Activated CD4-positive, alpha-beta T cell treated with anti-CD3 and anti-CD28 coated beads, Interleukin-2, amount 10 ng/mL, durations not matched to agents 24 days and 14 days (primary cell): ENCODE measurements around the gene EPB41. TPM values are rescaled to one million over a fixed set of nuclear protein-coding genes. Genes with fewer than 3 reads are reported as not detected.
"Not testable (repeated sequence)": the region's sequence is repeated elsewhere in the genome, so short reads cannot be mapped to it uniquely, and the experiment has no call there.

Source experiments
- DNase-seq: peaks from one replicate; pipeline ENCODE4 v3.0.0; 2022
- H3K27ac Mint-ChIP-seq: one replicate; pipeline ENCODE4 v1.8.0; 2022; ENCODE audit warnings: mild to moderate bottlenecking, mixed read lengths
- H3K27me3 Mint-ChIP-seq: one replicate; pipeline ENCODE4 v1.8.0; 2022; ENCODE audit warnings: mixed read lengths
- H3K36me3 Mint-ChIP-seq: one replicate; pipeline ENCODE4 v1.8.0; 2022; ENCODE audit warnings: low read depth, mild to moderate bottlenecking, mixed read lengths
- H3K4me1 Mint-ChIP-seq: one replicate; pipeline ENCODE4 v1.8.0; 2021; ENCODE audit warnings: mixed read lengths
- H3K4me3 Mint-ChIP-seq: one replicate; pipeline ENCODE4 v1.8.0; 2022; ENCODE audit warnings: mild to moderate bottlenecking, moderate library complexity, mixed read lengths
- H3K9me3 Mint-ChIP-seq: one replicate; pipeline ENCODE4 v1.8.0; 2021; ENCODE audit warnings: mixed read lengths
- intact Hi-C: fragments of 100-400 bp; cut with micrococcal nuclease; formaldehyde crosslinking; loops from one replicate; pipeline ENCODE4 v1.15.1; 2023
- total RNA-seq: library from RNA; stranded (reverse); gene quantifications from 2 replicates; pipeline ENCODE4 v1.2.3, GENCODE V29; 2022

The EPB41 gene
- total RNA-seq, 1 donor from 2014 or later = 79.7 TPM

GRCh38 chr1:28925350-28925891 is 11.1 kb downstream of the EPB41 start:
- no peak for DNase-seq
- Mint-ChIP-seq H3K4me1 (peaks cover 44% of the 10 kb centered on the region), H3K9me3 (no peaks in the 10 kb centered on the region), H3K27me3 (no peaks in the 10 kb centered on the region), H3K27ac (peak overlapping the region; percentile 89), H3K4me3 (peak overlapping the region; percentile 20), H3K36me3 (peaks cover 8% of the 10 kb centered on the region)
- intact Hi-C loops = loop anchor here (5.0 kb wide), 2 partner anchors 38 to 473 kb away; no protein-coding TSS in a partner anchor

- intact Hi-C loops = loop anchor here (1.0 to 5.0 kb wide), 4 partner anchors 12 to 474 kb away; partner anchors contain the start of gene EPB41
- no peaks in the 10 kb centered on the region for H3K9me3 Mint-ChIP-seq
- peak overlapping the region; percentile 73 for H3K4me3 Mint-ChIP-seq
- H3K27me3 Mint-ChIP-seq = no peaks in the 10 kb centered on the region
- H3K27ac Mint-ChIP-seq = peak overlapping the region; percentile 89
- peak; percentile 89 for DNase-seq
- H3K36me3 Mint-ChIP-seq = peaks cover 8% of the 10 kb centered on the region
- H3K4me1 Mint-ChIP-seq = peaks cover 41% of the 10 kb centered on the region
These were observed 12.4 kb downstream of the EPB41 start for GRCh38 chr1:28926629-28927265.

- Mint-ChIP-seq H3K27ac (peak overlapping the region; percentile 89), H3K4me3 (peak overlapping the region; percentile 73), H3K27me3 (no peaks in the 10 kb centered on the region), H3K4me1 (peaks cover 41% of the 10 kb centered on the region), H3K9me3 (no peaks in the 10 kb centered on the region), H3K36me3 (peaks cover 9% of the 10 kb centered on the region)
- no peak for DNase-seq
- intact Hi-C loops = loop anchor here (1.0 to 5.0 kb wide), 4 partner anchors 13 to 475 kb away; partner anchors contain the start of gene EPB41
These were observed 12.9 kb downstream of the EPB41 start for GRCh38 chr1:28927266-28927647.

GRCh38 chr1:28927648-28928313 is 13.4 kb downstream of the EPB41 start:
- Mint-ChIP-seq H3K4me3 (peak overlapping the region; percentile 73), H3K4me1 (peaks cover 44% of the 10 kb centered on the region), H3K27me3 (no peaks in the 10 kb centered on the region), H3K36me3 (peaks cover 13% of the 10 kb centered on the region), H3K27ac (peak overlapping the region; percentile 89), H3K9me3 (no peaks in the 10 kb centered on the region)
- intact Hi-C loops = loop anchor here (1.0 to 5.0 kb wide), 4 partner anchors 13 to 475 kb away; partner anchors contain the start of gene EPB41
- peak; percentile 64 for DNase-seq

- H3K4me3 Mint-ChIP-seq = peak overlapping the region; percentile 73
- no peaks in the 10 kb centered on the region for H3K9me3 Mint-ChIP-seq
- peaks cover 48% of the 10 kb centered on the region for H3K4me1 Mint-ChIP-seq
- peaks cover 13% of the 10 kb centered on the region for H3K36me3 Mint-ChIP-seq
- peak; percentile 59 for DNase-seq
- intact Hi-C loops = loop anchor here (5.0 kb wide), 2 partner anchors 41 to 476 kb away; no protein-coding TSS in a partner anchor
- peak overlapping the region; percentile 89 for H3K27ac Mint-ChIP-seq
- H3K27me3 Mint-ChIP-seq = no peaks in the 10 kb centered on the region
These were observed 14.1 kb downstream of the EPB41 start for GRCh38 chr1:28928314-28928941.

- DNase-seq = no peak
- intact Hi-C loops = no loop called here
- Mint-ChIP-seq H3K36me3 (peaks cover 22% of the 10 kb centered on the region), H3K4me1 (peaks cover 36% of the 10 kb centered on the region), H3K9me3 (peaks cover 9% of the 10 kb centered on the region), H3K27me3 (no peaks in the 10 kb centered on the region), H3K4me3 (no peak overlapping the region), H3K27ac (no peak overlapping the region)
These were observed 18.9 kb downstream of the EPB41 start for GRCh38 chr1:28933277-28933676.

- Mint-ChIP-seq H3K4me1 (peaks cover 29% of the 10 kb centered on the region), H3K27me3 (no peaks in the 10 kb centered on the region), H3K27ac (no peak overlapping the region), H3K9me3 (peaks cover 9% of the 10 kb centered on the region), H3K4me3 (no peak overlapping the region), H3K36me3 (peaks cover 25% of the 10 kb centered on the region)
- intact Hi-C loops = no loop called here
- DNase-seq = no peak
These were observed 19.5 kb downstream of the EPB41 start for GRCh38 chr1:28933918-28934317.

GRCh38 chr1:28934676-28935075 is 20.3 kb downstream of the EPB41 start:
- intact Hi-C loops = no loop called here
- H3K4me1 Mint-ChIP-seq = peaks cover 32% of the 10 kb centered on the region
- H3K27ac Mint-ChIP-seq = no peak overlapping the region
- peaks cover 27% of the 10 kb centered on the region for H3K36me3 Mint-ChIP-seq
- no peaks in the 10 kb centered on the region for H3K27me3 Mint-ChIP-seq
- H3K9me3 Mint-ChIP-seq = peaks cover 9% of the 10 kb centered on the region
- no peak for DNase-seq
- H3K4me3 Mint-ChIP-seq = no peak overlapping the region

GRCh38 chr1:28935293-28935692 is 20.9 kb downstream of the EPB41 start:
- intact Hi-C loops = no loop called here
- Mint-ChIP-seq H3K27me3 (no peaks in the 10 kb centered on the region), H3K9me3 (peaks cover 9% of the 10 kb centered on the region)

GRCh38 chr1:28936094-28936493 is 21.7 kb downstream of the EPB41 start:
- Mint-ChIP-seq H3K36me3 (peaks cover 30% of the 10 kb centered on the region), H3K9me3 (peaks cover 9% of the 10 kb centered on the region), H3K4me1 (peaks cover 33% of the 10 kb centered on the region), H3K27me3 (no peaks in the 10 kb centered on the region), H3K4me3 (no peak overlapping the region), H3K27ac (no peak overlapping the region)
- intact Hi-C loops = no loop called here
- DNase-seq = no peak

More at GRCh38 chr1:28935293-28935692, 20.9 kb downstream of the EPB41 start:
- Mint-ChIP-seq H3K4me3 (no peak overlapping the region), H3K4me1 (peaks cover 34% of the 10 kb centered on the region), H3K36me3 (peaks cover 29% of the 10 kb centered on the region), H3K27ac (no peak overlapping the region)
- no peak for DNase-seq

GRCh38 chr1:28936528-28936927 is 22.2 kb downstream of the EPB41 start:
- DNase-seq = no peak
- H3K27ac Mint-ChIP-seq = no peak overlapping the region
- H3K9me3 Mint-ChIP-seq = peaks cover 9% of the 10 kb centered on the region
- H3K27me3 Mint-ChIP-seq = no peaks in the 10 kb centered on the region
- H3K4me1 Mint-ChIP-seq = peaks cover 35% of the 10 kb centered on the region
- peaks cover 32% of the 10 kb centered on the region for H3K36me3 Mint-ChIP-seq
- H3K4me3 Mint-ChIP-seq = no peak overlapping the region
- intact Hi-C loops = no loop called here

- H3K9me3 Mint-ChIP-seq, H3K27me3 Mint-ChIP-seq, DNase-seq, H3K4me3 Mint-ChIP-seq, intact Hi-C loops, H3K27ac Mint-ChIP-seq: not testable (repeated sequence)
- Mint-ChIP-seq H3K36me3 (peaks cover 13% of the 10 kb centered on the region), H3K4me1 (peaks cover 17% of the 10 kb centered on the region)
These were observed 29.2 kb downstream of the EPB41 start for GRCh38 chr1:28943581-28943980.

GRCh38 chr1:28950006-28950405 is 35.6 kb downstream of the EPB41 start:
- H3K4me3 Mint-ChIP-seq = no peak overlapping the region
- no peak for DNase-seq
- H3K27me3 Mint-ChIP-seq = no peaks in the 10 kb centered on the region
- H3K36me3 Mint-ChIP-seq = no peaks in the 10 kb centered on the region
- peaks cover 5% of the 10 kb centered on the region for H3K4me1 Mint-ChIP-seq
- H3K27ac Mint-ChIP-seq = no peak overlapping the region
- no peaks in the 10 kb centered on the region for H3K9me3 Mint-ChIP-seq
- intact Hi-C loops = no loop called here

- H3K27ac Mint-ChIP-seq = no peak overlapping the region
- no peaks in the 10 kb centered on the region for H3K27me3 Mint-ChIP-seq
- H3K36me3 Mint-ChIP-seq = peaks cover 1% of the 10 kb centered on the region
- DNase-seq = no peak
- intact Hi-C loops = no loop called here
- no peaks in the 10 kb centered on the region for H3K9me3 Mint-ChIP-seq
- no peak overlapping the region for H3K4me3 Mint-ChIP-seq
- peaks cover 5% of the 10 kb centered on the region for H3K4me1 Mint-ChIP-seq
These were observed 36.1 kb downstream of the EPB41 start for GRCh38 chr1:28950449-28950848.
